MCF 10A (cell line): ENCODE measurements around the gene GLRX. TPM values are rescaled to one million over a fixed set of nuclear protein-coding genes. Genes with fewer than 3 reads are reported as not detected.

Experiments used
- BruUV-seq: library from RNA; stranded (reverse); fragments of 400-500 nt; replicated peaks from 2 replicates; lab custom pipeline; 2021; lab: Mats Ljungman, UMichigan
- CTCF ChIA-PET: fragments of 300-600 bp; sonication (Branson Sonifier 250); formaldehyde crosslinking; extraction: SDS; loops from one replicate; lab custom pipeline; 2021; ENCODE audit warnings: antibody characterized with exemption, inconsistent platforms; lab: Yijun Ruan, JAX
- POLR2A ChIA-PET: fragments of 300-600, 350-650 bp; sonication (Branson Sonifier 250); formaldehyde crosslinking; extraction: SDS; loops from one replicate; lab custom pipeline; 2020; ENCODE audit warnings: antibody characterized with exemption, inconsistent platforms; lab: Yijun Ruan, JAX
- DNase-seq: peaks from one replicate; pipeline ENCODE4 v3.0.0-alpha.2; 2018; ENCODE audit not compliant: unreplicated experiment
- H3K27ac Mint-ChIP-seq: one replicate; pipeline ENCODE4 v1.8.0; 2022; ENCODE audit warnings: mild to moderate bottlenecking, low read depth, mixed read lengths; ENCODE audit not compliant: unreplicated experiment
- H3K27me3 Mint-ChIP-seq: one replicate; pipeline ENCODE4 v1.8.0; 2022; ENCODE audit warnings: mixed read lengths; ENCODE audit not compliant: insufficient read depth, unreplicated experiment
- H3K36me3 Mint-ChIP-seq: one replicate; pipeline ENCODE4 v1.8.0; 2022; ENCODE audit warnings: mild to moderate bottlenecking, moderate library complexity, mixed read lengths; ENCODE audit not compliant: insufficient read depth, unreplicated experiment
- H3K4me1 Mint-ChIP-seq: one replicate; pipeline ENCODE4 v1.8.0; 2022; ENCODE audit warnings: mixed read lengths; ENCODE audit not compliant: insufficient read depth, unreplicated experiment
- H3K4me3 Mint-ChIP-seq: one replicate; pipeline ENCODE4 v1.8.0; 2022; ENCODE audit warnings: mild to moderate bottlenecking, moderate library complexity, mixed read lengths; ENCODE audit not compliant: unreplicated experiment
- H3K9me3 Mint-ChIP-seq: one replicate; pipeline ENCODE4 v1.8.0; 2022; ENCODE audit warnings: mixed read lengths; ENCODE audit not compliant: unreplicated experiment
- CTCF ChIP-seq: fragments of 200-600 bp; IDR thresholded peaks from one replicate; pipeline ENCODE4 v1.8.0; 2022; ENCODE audit warnings: antibody characterized with exemption, mild to moderate bottlenecking; ENCODE audit not compliant: unreplicated experiment
- intact Hi-C: fragments of 100-400 bp; cut with micrococcal nuclease; formaldehyde crosslinking; loops from 2 replicates; pipeline ENCODE4 v1.14.1; 2022
- total RNA-seq: library from RNA; stranded (reverse); gene quantifications from 2 replicates; pipeline ENCODE4 v1.2.3, GENCODE V29; 2022

GLRX gene
- total RNA-seq, 1 experiment from 2014 or later: 41.4 TPM

- TF ChIP-seq CTCF: no peak
- no peaks in the 10 kb centered on the region for H3K9me3 Mint-ChIP-seq
- DNase-seq: no peak
- H3K36me3 Mint-ChIP-seq: no peaks in the 10 kb centered on the region
- no TSS peak for BruUV-seq
- H3K4me1 Mint-ChIP-seq: peaks cover 29% of the 10 kb centered on the region
- no peaks in the 10 kb centered on the region for H3K27me3 Mint-ChIP-seq
- no peak overlapping the region for H3K27ac Mint-ChIP-seq
- POLR2A ChIA-PET: interaction anchor here (0.9 kb wide), 1 partner anchor 12 kb away, joined by 3 read pairs; no protein-coding TSS in a partner anchor
- CTCF ChIA-PET: interaction anchor here (0.7 to 1.4 kb wide), 3 partner anchors 11 to 212 kb away, joined by 3 to 6 read pairs (median 5); no protein-coding TSS in a partner anchor
- H3K4me3 Mint-ChIP-seq: no peak overlapping the region
- intact Hi-C loops: no loop called here
Observed at GRCh38 chr5:95868136-95868535, 45.6 kb upstream of the GLRX start.

- H3K4me1 Mint-ChIP-seq: peaks cover 45% of the 10 kb centered on the region
Observed at GRCh38 chr5:95866435-95867040, 44.0 kb upstream of the GLRX start.

GRCh38 chr5:95864944-95865504 is 42.5 kb upstream of the GLRX start:
- no TSS peak for BruUV-seq
- no peak for TF ChIP-seq CTCF
- peak; percentile 52 for DNase-seq
- ChIA-PET CTCF (interaction anchor here (0.6 to 6.8 kb wide), 5 partner anchors 25 to 480 kb away, joined by 3 to 57 read pairs (median 3); no protein-coding TSS in a partner anchor), POLR2A (interaction anchor here (0.7 to 7.5 kb wide), 5 partner anchors 44 to 472 kb away, joined by 3 to 113 read pairs (median 4); partner anchors contain the start of gene ELL2)
- peaks cover 14% of the 10 kb centered on the region for H3K36me3 Mint-ChIP-seq
- intact Hi-C loops: no loop called here
- peak overlapping the region; percentile 99 for H3K27ac Mint-ChIP-seq
- H3K9me3 Mint-ChIP-seq: no peaks in the 10 kb centered on the region
- no peak overlapping the region for H3K4me3 Mint-ChIP-seq
- no peaks in the 10 kb centered on the region for H3K27me3 Mint-ChIP-seq
- peaks cover 51% of the 10 kb centered on the region for H3K4me1 Mint-ChIP-seq

More at GRCh38 chr5:95866435-95867040, 44.0 kb upstream of the GLRX start:
- no TSS peak for BruUV-seq
- Mint-ChIP-seq H3K9me3 (no peaks in the 10 kb centered on the region), H3K27me3 (no peaks in the 10 kb centered on the region), H3K27ac (no peak overlapping the region), H3K4me3 (no peak overlapping the region), H3K36me3 (peaks cover 8% of the 10 kb centered on the region)
- no peak for TF ChIP-seq CTCF
- POLR2A ChIA-PET: interaction anchor here (0.6 to 1.3 kb wide), 3 partner anchors 58 to 835 kb away, joined by 3 read pairs; no protein-coding TSS in a partner anchor
- CTCF ChIA-PET: interaction anchor here (0.5 kb wide), 1 partner anchor 54 kb away, joined by 3 read pairs; no protein-coding TSS in a partner anchor
- DNase-seq: no peak
- intact Hi-C loops: no loop called here

GRCh38 chr5:95864456-95864855 is 41.9 kb upstream of the GLRX start:
- ChIA-PET CTCF (interaction anchor here (0.6 to 6.8 kb wide), 8 partner anchors 11 to 899 kb away, joined by 3 to 57 read pairs (median 3); no protein-coding TSS in a partner anchor), POLR2A (interaction anchor here (0.7 to 7.5 kb wide), 5 partner anchors 45 to 472 kb away, joined by 3 to 113 read pairs (median 4); partner anchors contain the start of gene ELL2)
- peaks cover 52% of the 10 kb centered on the region for H3K4me1 Mint-ChIP-seq
- H3K27me3 Mint-ChIP-seq: no peaks in the 10 kb centered on the region
- H3K27ac Mint-ChIP-seq: peak overlapping the region; percentile 99
- BruUV-seq: no TSS peak
- H3K9me3 Mint-ChIP-seq: no peaks in the 10 kb centered on the region
- peaks cover 18% of the 10 kb centered on the region for H3K36me3 Mint-ChIP-seq
- intact Hi-C loops: no loop called here
- H3K4me3 Mint-ChIP-seq: peak overlapping the region; percentile 26
- TF ChIP-seq CTCF: no peak
- DNase-seq: no peak
